Testis (tissue), 2 donors: ENCODE measurements around the gene AUTS2.

Source experiments
- CTCF ChIP-seq, 3 experiments: fragments of 450-650 bp in 2 of 3; fragments of 200-600 bp in 1 of 3; sonication (generic) in 1 of 3; IDR thresholded peaks; one replicate each; pipeline ENCODE4 v1.5.1; 2016 to 2019; ENCODE audit warnings: antibody characterized with exemption in 3 of 3, mild to moderate bottlenecking in 2 of 3, moderate library complexity in 1 of 3
- POLR2A ChIP-seq: fragments of 450-650 bp; IDR thresholded peaks from one replicate; pipeline ENCODE4 v1.6.1; 2017; ENCODE audit warnings: antibody characterized with exemption, mild to moderate bottlenecking, moderate library complexity

GRCh38 chr7:70785427-70785826, 1187.2 kb downstream of the AUTS2 start:
- TF ChIP-seq CTCF (IDR thresholded peaks at IDR 0.05) = no peak
- TF ChIP-seq POLR2A = no peak
